H1 (cell line): ENCODE data around the gene SCCPDH. TPM values are rescaled to one million over a fixed set of nuclear protein-coding genes. Genes with fewer than 3 reads are reported as not detected.

ENCODE experiments used
- CTCF ChIA-PET: fragments of 300-600 bp; sonication (Branson Sonifier 250); formaldehyde crosslinking; loops from one replicate; lab custom pipeline; 2021; ENCODE audit not compliant: partially characterized antibody; lab: Charles Lee
- POLR2A ChIA-PET: fragments of 300-600 bp; sonication (Branson Sonifier 250); formaldehyde crosslinking; loops from one replicate; lab custom pipeline; 2021; ENCODE audit warnings: inconsistent platforms; ENCODE audit not compliant: partially characterized antibody; lab: Charles Lee
- DNase-seq, 2 experiments: peaks; one replicate each; pipeline versions ENCODE4 v3.0.0 to v3.0.0-alpha.2; 2010 to 2022; ENCODE audit warnings: low spot score in 2 of 2, low read depth in 1 of 2, mixed read lengths in 1 of 2
- FAIRE-seq: peaks from 2 replicates; lab custom pipeline; 2011; peaks lifted over from hg19 to GRCh38; lab: Jason Lieb, UNC
- H2AFZ ChIP-seq: 2 replicates; pipeline ENCODE4 v1.8.1; 2012; ENCODE audit warnings: low read length, inconsistent platforms
- H2AK5ac ChIP-seq: 2 replicates; pipeline ENCODE4 v1.6.1; 2013; ENCODE audit warnings: low read depth, low read length
- H2BK120ac ChIP-seq: replicated peaks from 2 replicates; pipeline ENCODE3; 2013; ENCODE audit warnings: low read depth, low read length, inconsistent platforms
- H2BK12ac ChIP-seq: 2 replicates; pipeline ENCODE4 v1.6.1; 2013; ENCODE audit warnings: low read depth, low read length
- H2BK15ac ChIP-seq: 2 replicates; pipeline ENCODE4 v1.6.1; 2013; ENCODE audit warnings: low read length
- H2BK20ac ChIP-seq: 2 replicates; pipeline ENCODE4 v1.6.1; 2013; ENCODE audit warnings: low read length
- H2BK5ac ChIP-seq: 2 replicates; pipeline ENCODE4 v1.6.1; 2013; ENCODE audit warnings: low read depth, low read length
- H3K14ac ChIP-seq: 2 replicates; pipeline ENCODE4 v1.6.1; 2013; ENCODE audit warnings: inconsistent platforms; ENCODE audit not compliant: insufficient read length
- H3K18ac ChIP-seq: 2 replicates; pipeline ENCODE4 v1.6.1; 2013; ENCODE audit warnings: low read length; ENCODE audit errors: extremely low read depth
- H3K23ac ChIP-seq: 2 replicates; pipeline ENCODE4 v1.6.1; 2013; ENCODE audit warnings: inconsistent platforms; ENCODE audit not compliant: insufficient read length
- H3K23me2 ChIP-seq: 2 replicates; pipeline ENCODE4 v1.6.1; 2013; ENCODE audit warnings: low read depth, low read length
- H3K27ac ChIP-seq: 2 replicates; pipeline ENCODE4 v1.6.1; 2011; ENCODE audit warnings: low read depth, low read length, inconsistent platforms
- H3K27me3 ChIP-seq, 4 experiments: replicated peaks in 1 of 4; 1 replicate in 1 of 4; 2 replicates in 3 of 4; pipeline versions ENCODE4 v1.6.1 to v1.8.1; 2011 to 2013; ENCODE audit warnings: low read length in 3 of 4, mild to moderate bottlenecking in 3 of 4, inconsistent platforms in 2 of 4, mixed read lengths in 2 of 4, moderate library complexity in 1 of 4; ENCODE audit not compliant: control insufficient read depth in 3 of 4, insufficient read depth in 3 of 4; ENCODE audit errors: extremely low read depth in 1 of 4
- H3K36me3 ChIP-seq, 4 experiments: 2 replicates each; pipeline versions ENCODE4 v1.6.1 to v1.8.1; 2011 to 2013; ENCODE audit warnings: mild to moderate bottlenecking in 4 of 4, low read length in 3 of 4, moderate library complexity in 2 of 4, control low read depth in 1 of 4, inconsistent platforms in 1 of 4; ENCODE audit not compliant: insufficient read depth in 4 of 4, control insufficient read depth in 2 of 4
- H3K4ac ChIP-seq: replicated peaks from 2 replicates; pipeline ENCODE3; 2013; ENCODE audit warnings: low read length, low read depth, mixed read lengths, inconsistent platforms; ENCODE audit not compliant: insufficient read length
- H3K4me1 ChIP-seq, 4 experiments: replicated peaks in 1 of 4; 1 replicate in 1 of 4; 2 replicates in 3 of 4; pipeline versions ENCODE4 v1.6.1 to v1.8.1; 2011 to 2013; ENCODE audit warnings: low read length in 3 of 4, inconsistent platforms in 2 of 4, mixed read lengths in 1 of 4; ENCODE audit not compliant: insufficient read depth in 4 of 4, control insufficient read depth in 3 of 4
- H3K4me2 ChIP-seq, 2 experiments: 2 replicates each; pipeline versions ENCODE4 v1.6.1 to v1.8.1; 2011 to 2013; ENCODE audit warnings: low read depth in 2 of 2, low read length in 2 of 2, control low read depth in 1 of 2, inconsistent platforms in 1 of 2, mild to moderate bottlenecking in 1 of 2; ENCODE audit not compliant: insufficient read depth in 1 of 2
- H3K4me3 ChIP-seq, 4 experiments: fragments of 200-600, 300-600 bp in 1 of 4; sonication (generic), shearing (Covaris generic), sonication (Bioruptor Twin) in 1 of 4; 2 replicates each; pipeline versions ENCODE4 v1.5.1 to v1.8.1; 2011 to 2016; ENCODE audit warnings: low read length in 4 of 4, low read depth in 3 of 4, control low read depth in 2 of 4, inconsistent platforms in 2 of 4, mild to moderate bottlenecking in 2 of 4, mixed read lengths in 1 of 4, moderate library complexity in 1 of 4; ENCODE audit not compliant: insufficient read depth in 2 of 4; ENCODE audit errors: extremely low read depth in 1 of 4
- H3K56ac ChIP-seq: replicated peaks from 2 replicates; pipeline ENCODE3; 2013; ENCODE audit warnings: low read depth, mild to moderate bottlenecking, mixed read lengths, low read length, inconsistent platforms; ENCODE audit not compliant: insufficient read length
- H3K79me1 ChIP-seq: 2 replicates; pipeline ENCODE4 v1.6.1; 2013; ENCODE audit warnings: low read depth, low read length, control low read depth
- H3K79me2 ChIP-seq, 2 experiments: 2 replicates each; pipeline versions ENCODE4 v1.6.1 to v1.8.1; 2012 to 2013; ENCODE audit warnings: low read length in 2 of 2, mild to moderate bottlenecking in 2 of 2, inconsistent platforms in 1 of 2; ENCODE audit not compliant: insufficient read depth in 2 of 2, control insufficient read depth in 1 of 2
- H3K9ac ChIP-seq, 4 experiments: replicated peaks in 1 of 4; 1 replicate in 1 of 4; 2 replicates in 3 of 4; pipeline versions ENCODE4 v1.6.1 to v1.8.1; 2011 to 2013; ENCODE audit warnings: low read depth in 3 of 4, low read length in 3 of 4, control low read depth in 2 of 4, mild to moderate bottlenecking in 2 of 4, moderate library complexity in 2 of 4, inconsistent platforms in 1 of 4; ENCODE audit errors: extremely low read depth in 1 of 4
- H3K9me3 ChIP-seq, 2 experiments: 2 replicates each; pipeline versions ENCODE4 v1.6.1 to v1.8.1; 2012 to 2013; ENCODE audit warnings: mild to moderate bottlenecking in 2 of 2, moderate library complexity in 2 of 2, control low read depth in 1 of 2, inconsistent platforms in 1 of 2, low read depth in 1 of 2, low read length in 1 of 2, mixed read lengths in 1 of 2; ENCODE audit not compliant: insufficient read depth in 2 of 2
- H4K20me1 ChIP-seq, 2 experiments: replicated peaks in 1 of 2; 2 replicates each; pipeline versions ENCODE3 to v1.8.1; 2011 to 2013; ENCODE audit warnings: inconsistent platforms in 2 of 2, low read length in 2 of 2, mild to moderate bottlenecking in 1 of 2; ENCODE audit not compliant: insufficient read depth in 2 of 2, control insufficient read depth in 1 of 2
- H4K5ac ChIP-seq: 2 replicates; pipeline ENCODE4 v1.6.1; 2013; ENCODE audit warnings: low read length, low read depth, mixed read lengths, inconsistent platforms; ENCODE audit not compliant: insufficient read length
- H4K8ac ChIP-seq: 2 replicates; pipeline ENCODE4 v1.8.0; 2013; ENCODE audit warnings: mild to moderate bottlenecking, moderate library complexity, low read length, inconsistent platforms; ENCODE audit not compliant: insufficient read depth; ENCODE audit errors: extremely low read depth
- H4K91ac ChIP-seq: replicated peaks from 2 replicates; pipeline ENCODE3; 2013; ENCODE audit warnings: low read length, mixed read lengths, inconsistent platforms; ENCODE audit not compliant: insufficient read length
- BCL11A ChIP-seq, 2 experiments: IDR thresholded peaks; one replicate each; pipeline ENCODE4 v1.6.1; 2011; ENCODE audit warnings: low read depth in 2 of 2, low read length in 2 of 2, mild to moderate bottlenecking in 2 of 2
- POLR2A ChIP-seq, 2 experiments: IDR thresholded peaks; 1 replicate in 1 of 2; 2 replicates in 1 of 2; pipeline ENCODE4 v1.6.1; 2011; ENCODE audit warnings: low read depth in 2 of 2, low read length in 2 of 2, mild to moderate bottlenecking in 2 of 2; ENCODE audit errors: control extremely low read depth in 1 of 2
- WGBS, 2 experiments: shearing (Covaris generic) in 1 of 2; methylation state at CpG; one replicate each; pipeline versions ENCODE4 v1.1.6 to v1.1.7; 2013 to 2015; ENCODE audit warnings: low lambda C conversion rate in 2 of 2, mixed read lengths in 2 of 2, inconsistent platforms in 1 of 2, low coverage in 1 of 2, missing lambda C conversion rate in 1 of 2; ENCODE audit not compliant: insufficient replicate concordance in 2 of 2, insufficient coverage in 1 of 2, insufficient read length in 1 of 2; ENCODE audit errors: extremely low coverage in 1 of 2, missing lambda C conversion rate in 1 of 2; 5-methylcytosine and 5-hydroxymethylcytosine counted together
- long read RNA-seq, 2 experiments: library from RNA in 1 of 2; library from capped mRNA in 1 of 2; stranded (forward); transcript quantifications; one replicate each; pipeline ENCODE4 v2.0.0, GENCODE V29; 2021; ENCODE audit warnings: inconsistent platforms in 1 of 2
- polyA minus RNA-seq, 3 experiments: library from RNA; depleted of rRNA, polyadenylated mRNA; stranded (reverse); fragments of >200 nt; gene quantifications; 1 replicate in 2 of 3; 2 replicates in 1 of 3; pipeline ENCODE4 v1.2.3, GENCODE V29; 2011
- polyA plus RNA-seq, 7 experiments: library from polyadenylated mRNA; depleted of rRNA in 3 of 7; stranded (reverse) in 5 of 7; unstranded in 2 of 7; fragments of >200 nt in 5 of 7; fragments of 200-250 nt in 2 of 7; gene quantifications; 1 replicate in 5 of 7; 2 replicates in 1 of 7; 4 replicates in 1 of 7; pipeline versions ENCODE4 v1.2.1 to v1.2.3, GENCODE V29; 2011 to 2013; ENCODE audit warnings: missing spikeins in 2 of 7, mixed read lengths in 2 of 7
- total RNA-seq: library from RNA; stranded (reverse); fragmentation: NEBNext Ultra II Directional; extraction: Animal tissue kit (Norgen Biotek cat#: 25700); gene quantifications from 2 replicates; pipeline ENCODE4 v1.2.1, GENCODE V29; 2021

SCCPDH gene
- total RNA-seq (17.0 and 17.2 TPM in 2 replicates), polyA plus RNA-seq (2011; rRNA removed) (6.2 and 9.5 TPM in 2 replicates), polyA minus RNA-seq (2011; rRNA and poly(A)+ RNA removed) (5.9 and 8.5 TPM in 2 replicates)
- 10.8 TPM for polyA plus RNA-seq (2011; cell fraction: cytosol; rRNA removed)
- polyA plus RNA-seq (2011; cell fraction: nucleus; rRNA removed), result 4.1 TPM
- 13.8 to 17.7 TPM (median 14.6 TPM) in 4 replicates for polyA plus RNA-seq (2012, experiment 1 of 2)
- 4.3 TPM for polyA plus RNA-seq (2012, experiment 2 of 2)
- polyA plus RNA-seq (2013, experiment 1 of 2), result 10.3 TPM
- polyA plus RNA-seq (2013, experiment 2 of 2), result 11.6 TPM
- polyA minus RNA-seq (2011; cell fraction: cytosol; rRNA and poly(A)+ RNA removed), result 5.9 TPM
- polyA minus RNA-seq (2011; cell fraction: nucleus; rRNA and poly(A)+ RNA removed), result 8.3 TPM
- long read RNA-seq, experiment 1, transcript SCCPDH-201 (12 exons, 2,503 nt), result major isoform, 26 of 43 reads
- long read RNA-seq, experiment 1, partial matches to known transcripts, result 9 of 43 reads
- long read RNA-seq, experiment 1, other reads (novel, unspliced or antisense), result 8 of 43 reads
- long read RNA-seq, experiment 2, transcript SCCPDH-201 (12 exons, 2,503 nt), result major isoform, 12 of 15 reads
- long read RNA-seq, experiment 2, partial matches to known transcripts, result 1 of 15 reads
- long read RNA-seq, experiment 2, other reads (novel, unspliced or antisense), result 2 of 15 reads

GRCh38 chr1:246724016-246724730 is at the start of gene SCCPDH:
Gene SCCPDH, plus strand, starts transcription at chr1:246724409. Its CDS starts 14 bp downstream, at chr1:246724423.
- Histone ChIP-seq H3K9ac (peak within 1 kb of the TSS; percentile 61 to 80 (median 70)), H3K36me3 (peaks cover 0 to 21% (median 4%) of the 10 kb centered on the region in 4 experiments; a peak in 4 of 8 replicates), H4K91ac (no peak within 1 kb of the TSS), H3K4ac (peak within 1 kb of the TSS; percentile 78), H3K4me3 (peak within 1 kb of the TSS; percentile 59 to 90 (median 74)), H4K20me1 (no peaks in the 10 kb centered on the region), H3K27me3 (peaks cover 0 to 3% (median 3%) of the 10 kb centered on the region in 4 experiments; a peak in 3 of 7 replicates), H2BK120ac (no peak within 1 kb of the TSS), H2AFZ (peak within 1 kb of the TSS; percentile 80), H2AK5ac (no peak within 1 kb of the TSS), H3K79me1 (no peaks in the 10 kb centered on the region), H3K18ac (peak within 1 kb of the TSS; percentile 90), H3K4me1 (no peaks in the 10 kb centered on the region), H2BK12ac (peak within 1 kb of the TSS; percentile 50; the same call in 1 of the 2 replicates), H2BK5ac (no peak within 1 kb of the TSS; the same call in 1 of the 2 replicates), H3K23ac (no peak within 1 kb of the TSS), H4K8ac (peak within 1 kb of the TSS; percentile 57; the same call in 1 of the 2 replicates), H3K14ac (no peak within 1 kb of the TSS), H3K79me2 (no peaks in the 10 kb centered on the region), H3K4me2 (peak within 1 kb of the TSS; percentile 76 to 87), H3K27ac (no peak within 1 kb of the TSS), H2BK20ac (no peak within 1 kb of the TSS), H3K9me3 (peaks cover 4 to 6% of the 10 kb centered on the region in 2 experiments; a peak in 1 of 4 replicates), H4K5ac (peak within 1 kb of the TSS; percentile 30), H3K56ac (peak within 1 kb of the TSS; percentile 39), H2BK15ac (no peak within 1 kb of the TSS), H3K23me2 (peaks cover 9% of the 10 kb centered on the region; the same call in 1 of the 2 replicates)
- POLR2A ChIA-PET, result interaction anchor here (0.7 to 2.3 kb wide), 8 partner anchors 10 to 354 kb away, joined by 3 to 12 read pairs (median 3); partner anchors contain the start of gene ZNF670
- DNase-seq, result peak in 1 of 2 experiments; percentile 87
- 2% methylated on average over 70 of the region's 89 CpGs; no CpG with 5 or more reads in 1 of the 2 experiments for WGBS, 2 experiments
- no peak for FAIRE-seq
- CTCF ChIA-PET, result interaction anchor here (0.8 to 1.6 kb wide), 5 partner anchors 9 to 30 kb away, joined by 3 to 5 read pairs (median 3); no protein-coding TSS in a partner anchor
- TF ChIP-seq POLR2A (IDR thresholded peaks at IDR 0.05; ENCODE audit: control extremely low read depth in 1 of 2, low read depth in 2 of 2, low read length in 2 of 2) (peak in 1 of 2 experiments; percentile 70; a peak in 1 of 3 replicates), BCL11A (IDR thresholded peaks at IDR 0.05; ENCODE audit: low read depth in 2 of 2, low read length in 2 of 2) (no peak)
